HL-60/S4 treated with phorbol 12-myristate 13-acetate at 8.2 ng/mL for 4 days and 3 days (cell line): ENCODE results near the gene SCAPER.
"Not testable (repeated sequence)": the region's sequence is repeated elsewhere in the genome, so short reads cannot be mapped to it uniquely, and the experiment has no call there.

ENCODE experiments used
- in situ Hi-C: fragments of 300-500 bp; cut with MboI; formaldehyde crosslinking; loops from 2 replicates; pipeline ENCODE4 v1.15.0; 2022; ENCODE audit warnings: low sequenced_read_pairs

SCAPER gene

DNA sequence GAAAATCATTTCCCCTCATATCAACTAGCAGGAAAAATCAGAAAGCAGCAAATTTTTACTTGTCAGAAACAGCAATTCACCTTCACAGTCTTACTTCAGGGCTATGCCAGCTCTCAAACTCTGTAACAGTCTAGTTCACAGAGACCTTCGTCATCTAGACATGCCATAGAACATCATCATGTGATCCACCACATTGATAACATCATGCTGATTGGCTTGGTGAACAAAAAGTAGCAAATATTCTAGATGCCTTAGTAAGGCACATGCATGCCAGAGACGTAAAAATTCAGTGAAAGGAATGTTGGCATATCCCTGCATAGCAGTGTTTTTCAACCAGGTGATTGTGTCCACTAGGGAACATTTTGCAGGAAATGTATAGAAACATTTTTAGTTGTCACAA lies 8.6 kb upstream of the SCAPER start:
- in situ Hi-C loops = no loop called here

DNA sequence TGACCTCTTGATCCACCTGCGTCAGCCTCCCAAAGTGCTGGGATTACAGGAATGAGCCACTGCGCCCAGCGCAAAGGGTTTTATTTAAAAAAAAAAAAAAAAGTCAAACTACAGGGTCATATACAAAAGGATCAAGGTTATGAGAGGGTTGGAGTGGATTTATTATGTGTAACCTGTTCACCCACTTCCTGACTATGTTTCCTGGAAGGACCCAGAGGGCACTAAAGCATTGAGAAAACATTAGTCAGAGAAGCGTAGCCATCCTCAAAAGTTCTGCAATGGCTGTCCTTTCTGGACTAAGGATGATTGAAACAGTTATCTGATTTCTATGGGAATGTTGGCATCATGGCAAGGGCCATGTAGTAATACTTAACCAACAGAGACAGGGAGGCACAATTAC lies 7.3 kb upstream of the SCAPER start:
- in situ Hi-C loops = no loop called here

DNA sequence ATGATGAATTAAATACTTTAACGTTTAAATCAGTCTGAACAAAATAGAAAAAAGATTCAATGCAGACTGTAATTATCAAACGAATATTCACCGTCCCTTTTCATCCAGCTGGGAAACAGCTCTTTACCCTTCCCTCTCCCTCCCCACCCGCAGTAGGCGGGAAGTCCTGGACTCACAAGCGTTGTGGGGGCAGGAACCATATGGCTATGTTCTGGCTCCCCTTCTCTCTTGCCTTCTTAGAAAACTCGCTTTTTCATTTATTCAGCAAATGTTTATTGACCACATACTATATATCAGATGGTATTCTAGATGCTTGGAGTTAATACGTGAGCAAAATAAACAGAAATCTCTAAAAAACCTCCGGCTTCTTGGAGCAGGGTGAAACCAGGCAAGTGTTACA lies 715 bp upstream of the SCAPER start:
- in situ Hi-C loops = no loop called here

DNA sequence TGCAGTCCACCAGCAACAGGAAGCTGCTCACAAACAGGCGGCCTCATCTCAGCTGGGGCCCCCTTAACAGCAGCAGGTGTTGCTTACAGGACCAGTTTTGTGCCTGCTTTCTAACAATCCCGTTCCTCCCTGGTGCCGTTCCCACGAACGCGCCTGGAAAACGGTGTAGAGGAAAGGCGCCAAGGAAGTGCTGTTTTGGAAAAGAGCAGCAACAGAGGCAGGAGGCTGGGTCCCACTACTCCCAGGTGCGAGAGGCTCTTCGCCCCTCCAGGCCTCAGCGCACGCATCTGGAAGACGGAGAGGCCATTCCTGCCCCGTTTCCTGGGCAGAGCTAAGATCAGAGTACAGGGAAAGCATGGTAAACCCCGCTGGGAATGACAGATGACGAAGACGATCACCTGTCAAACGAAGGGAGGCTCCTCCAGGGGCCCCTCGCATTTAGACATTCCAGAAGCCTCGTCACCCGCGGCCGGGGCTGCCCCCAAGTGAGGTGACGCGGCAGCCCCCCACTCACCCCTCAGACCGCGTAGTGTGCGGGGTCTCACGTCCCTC lies 603 bp downstream of the SCAPER start:
- in situ Hi-C loops = no loop called here

DNA sequence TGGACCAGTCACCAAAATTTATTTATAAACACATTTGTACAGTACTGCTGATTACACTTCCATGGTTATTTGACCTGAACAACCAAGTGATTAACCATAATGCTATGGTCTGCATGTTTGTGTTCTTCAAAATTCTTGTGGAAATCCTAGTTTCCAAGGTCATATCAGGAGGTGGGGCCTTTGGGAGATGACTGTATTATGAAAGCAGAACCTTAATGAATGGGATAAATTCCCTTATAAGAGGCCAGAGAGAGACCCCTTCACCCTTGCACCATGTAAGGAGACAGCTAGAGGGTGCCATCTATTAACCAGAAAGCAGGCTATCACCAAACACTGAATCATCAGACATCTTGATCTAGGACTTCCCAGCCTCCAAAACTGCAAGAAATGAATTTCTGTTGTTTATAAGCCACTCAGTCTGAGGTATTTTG lies 1.9 kb downstream of the SCAPER start:
- in situ Hi-C loops = no loop called here

DNA sequence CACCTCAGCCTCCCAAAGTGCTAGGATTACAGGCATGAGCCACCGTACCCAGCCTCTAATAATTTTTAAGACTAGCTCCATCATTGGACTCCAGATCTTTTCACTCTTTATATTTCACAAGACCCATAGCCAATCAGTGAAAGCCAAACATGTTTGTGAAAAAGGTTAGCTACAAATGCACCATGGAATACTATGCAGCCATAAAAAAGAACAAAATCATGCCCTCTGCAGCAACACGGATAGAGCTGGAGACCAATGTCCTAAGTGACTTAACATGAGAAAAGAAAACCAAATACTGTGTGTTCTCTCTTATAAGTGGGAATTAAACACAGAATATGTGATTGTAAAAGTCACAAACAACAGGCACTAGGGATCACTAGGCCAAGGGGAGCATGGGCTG lies 3.2 kb downstream of the SCAPER start:
- in situ Hi-C loops = no loop called here

DNA sequence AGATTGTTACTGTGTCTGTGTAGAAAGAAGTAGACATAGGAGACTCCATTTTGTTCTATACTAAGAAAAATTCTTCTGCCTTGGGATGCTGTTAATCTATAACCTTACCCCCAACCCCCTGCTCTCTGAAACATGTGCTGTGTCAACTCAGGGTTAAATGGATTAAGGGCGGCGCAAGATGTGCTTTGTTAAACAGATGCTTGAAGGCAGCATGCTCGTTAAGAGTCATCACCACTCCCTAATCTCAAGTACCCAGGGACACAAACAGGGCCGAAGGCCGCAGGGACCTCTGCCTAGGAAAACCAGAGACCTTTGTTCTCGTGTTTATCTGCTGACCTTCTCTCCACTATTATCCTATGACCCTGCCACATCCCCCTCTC lies 5.2 kb downstream of the SCAPER start:
- in situ Hi-C loops = not testable (repeated sequence)

DNA sequence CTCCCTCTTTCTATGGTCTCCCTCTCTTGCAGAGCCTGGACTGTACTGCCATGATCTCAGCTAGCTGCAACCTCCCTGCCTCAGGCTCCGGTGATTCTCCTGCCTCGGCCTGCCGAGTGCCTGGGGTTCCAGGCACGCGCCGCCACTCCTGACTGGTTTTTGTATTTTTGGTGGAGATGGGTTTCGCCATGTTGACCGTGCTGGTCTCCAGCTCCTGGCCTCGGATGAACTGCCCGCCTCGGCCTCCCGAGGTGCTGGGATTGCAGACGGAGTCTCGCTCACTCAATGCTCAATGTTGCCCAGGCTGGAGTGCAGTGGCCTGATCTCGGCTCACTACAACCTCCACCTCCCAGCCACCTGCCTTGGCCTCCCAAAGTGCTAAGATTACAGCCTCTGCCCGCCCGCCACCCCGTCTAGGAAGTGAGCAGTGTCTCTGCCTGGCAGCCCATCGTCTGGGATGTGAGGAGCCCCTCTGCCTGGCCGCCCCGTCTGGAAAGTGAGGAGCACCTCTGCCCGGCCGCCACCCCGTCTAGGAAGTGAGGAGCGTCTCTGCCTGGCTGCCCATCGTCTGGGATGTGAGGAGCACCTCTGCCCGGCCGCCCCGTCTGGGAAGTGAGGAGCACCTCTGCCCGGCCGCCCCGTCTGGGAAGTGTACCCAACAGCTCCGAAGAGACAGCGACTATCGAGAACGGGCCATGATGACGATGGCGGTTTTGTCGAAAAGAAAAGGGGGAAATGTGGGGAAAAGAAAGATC lies 5.8 kb downstream of the SCAPER start:
- in situ Hi-C loops = not testable (repeated sequence)

DNA sequence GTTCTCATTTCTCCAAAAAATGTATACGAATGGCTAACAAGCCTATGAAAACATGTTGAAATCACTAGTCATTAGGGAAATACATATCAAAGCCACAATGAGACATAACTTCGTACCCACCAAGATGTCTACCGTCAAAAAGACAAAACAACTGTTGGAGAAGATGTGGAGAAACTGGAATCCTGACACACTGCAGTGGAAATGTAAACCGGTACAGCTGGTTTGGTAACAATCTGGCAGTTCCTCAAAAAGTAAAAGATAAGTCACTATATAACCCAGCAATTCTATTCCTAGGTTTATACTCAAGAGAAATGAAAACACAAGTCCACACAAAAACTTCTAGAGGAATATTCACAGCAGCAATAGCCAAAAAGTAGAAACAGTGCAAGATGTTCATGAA lies 7.0 kb downstream of the SCAPER start:
- in situ Hi-C loops = no loop called here

DNA sequence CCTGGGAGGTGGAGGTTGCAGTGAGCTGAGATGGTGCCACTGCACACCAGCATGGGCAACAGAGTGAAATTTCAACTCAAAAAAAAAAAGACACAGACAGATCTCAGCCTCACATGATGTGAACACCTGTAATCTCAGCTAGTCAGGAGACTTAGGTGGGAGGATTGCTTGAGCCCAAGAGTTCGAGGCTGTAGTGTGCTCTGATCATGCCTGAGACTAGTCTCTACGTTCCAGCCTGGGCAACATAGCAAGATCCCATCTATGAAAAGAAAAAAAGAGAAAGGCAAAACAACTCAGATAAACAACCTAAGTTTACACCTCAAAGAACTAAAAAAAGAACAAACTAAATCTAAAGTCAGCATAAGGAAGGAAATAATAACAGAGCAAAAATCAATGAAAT lies 11.0 kb downstream of the SCAPER start:
- in situ Hi-C loops = no loop called here

DNA sequence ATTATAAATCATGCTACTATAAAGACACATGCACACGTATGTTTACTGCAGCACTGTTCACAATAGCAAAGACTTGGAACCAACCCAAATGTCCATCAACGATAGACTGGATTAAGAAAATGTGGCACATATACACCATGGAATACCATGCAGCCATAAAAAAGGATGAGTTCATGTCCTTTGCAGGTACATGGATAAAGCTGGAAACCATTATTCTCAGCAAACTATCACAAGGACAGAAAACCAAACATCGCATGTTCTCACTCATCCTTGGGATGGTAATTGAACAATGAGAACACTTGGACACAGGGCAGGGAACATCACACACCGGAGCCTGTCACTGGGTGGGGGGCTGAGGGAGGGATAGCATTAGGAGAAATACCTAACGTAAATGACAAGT lies 12.3 kb downstream of the SCAPER start:
- in situ Hi-C loops = not testable (repeated sequence)

DNA sequence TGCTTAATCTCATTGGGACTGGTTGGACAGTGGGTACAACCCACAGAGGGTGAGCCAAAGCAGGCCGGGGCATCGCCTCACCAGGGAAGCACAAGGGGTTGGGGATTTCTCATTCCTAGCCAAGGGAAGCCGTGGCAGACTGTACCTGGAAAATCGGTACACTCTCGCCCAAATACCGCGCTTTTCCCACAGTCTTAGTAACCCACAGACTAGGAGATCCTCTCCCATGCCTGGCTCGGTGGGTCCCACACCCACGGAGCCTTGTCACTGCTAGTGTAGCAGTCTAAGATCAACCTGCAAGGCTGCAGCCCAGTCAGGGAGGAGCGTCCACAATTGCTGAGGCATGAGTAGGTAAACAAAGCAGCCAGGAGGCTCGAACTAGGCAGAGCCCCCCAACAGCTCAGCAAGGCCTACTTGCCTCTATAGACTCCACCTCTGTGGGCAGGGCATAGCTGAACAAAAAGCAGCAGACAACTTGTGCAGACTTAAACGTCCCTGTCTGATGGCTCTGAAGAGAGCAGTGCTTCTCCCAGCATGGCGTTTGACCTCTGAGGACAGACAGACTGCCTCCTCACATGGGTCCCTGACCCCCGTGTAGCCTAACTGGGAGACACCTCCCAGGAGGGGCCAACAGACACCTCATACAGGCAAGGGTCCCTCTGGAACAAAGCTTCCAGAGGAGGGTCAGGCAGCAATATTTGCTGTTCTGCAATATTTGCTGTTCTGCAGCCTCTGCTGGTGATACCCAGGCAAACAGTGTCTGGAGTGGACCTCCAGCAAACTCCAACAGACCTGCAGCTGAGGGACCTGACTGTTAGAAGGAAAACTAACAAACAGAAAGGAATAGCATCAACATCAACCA lies 17.6 kb downstream of the SCAPER start:
- in situ Hi-C loops = not testable (repeated sequence)

DNA sequence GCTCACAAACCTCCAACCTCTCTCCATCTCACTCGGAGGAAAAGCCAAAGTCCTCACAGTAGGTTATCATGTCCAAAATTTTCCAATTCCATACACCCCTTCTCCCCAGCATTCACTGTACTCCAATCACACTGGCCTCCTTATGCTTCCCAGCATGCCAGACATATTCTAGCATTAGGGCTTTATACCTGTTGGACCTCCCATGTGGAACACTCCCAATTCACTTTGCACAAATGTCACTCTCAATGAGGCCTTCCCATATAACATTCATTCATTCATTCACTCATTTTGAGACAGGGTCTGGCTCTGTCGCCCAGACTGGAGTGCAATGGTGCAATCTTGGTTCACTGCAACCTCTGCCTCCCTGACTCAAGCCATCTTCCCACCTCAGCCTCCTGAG lies 19.9 kb downstream of the SCAPER start:
- in situ Hi-C loops = no loop called here

DNA sequence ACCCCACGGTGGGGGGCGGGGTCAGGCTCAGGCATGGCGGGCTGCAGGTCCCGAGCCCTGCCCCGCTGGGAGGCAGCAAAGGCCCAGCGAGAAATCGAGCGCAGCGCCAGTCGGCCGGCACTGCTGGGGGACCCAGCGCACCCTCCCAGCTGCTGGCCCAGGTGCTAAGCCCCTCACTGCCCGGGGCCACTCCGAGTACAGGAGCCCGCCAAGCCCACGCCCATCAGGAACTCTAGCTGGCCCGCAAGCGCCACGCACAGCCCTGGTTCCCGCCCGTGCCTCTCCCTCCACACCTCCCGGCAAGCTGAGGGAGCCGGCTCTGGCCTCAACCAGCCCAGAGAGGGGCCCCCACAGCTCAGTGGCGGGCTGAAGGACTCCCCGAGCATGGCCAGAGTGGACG lies 29.2 kb downstream of the SCAPER start:
- in situ Hi-C loops = no loop called here

DNA sequence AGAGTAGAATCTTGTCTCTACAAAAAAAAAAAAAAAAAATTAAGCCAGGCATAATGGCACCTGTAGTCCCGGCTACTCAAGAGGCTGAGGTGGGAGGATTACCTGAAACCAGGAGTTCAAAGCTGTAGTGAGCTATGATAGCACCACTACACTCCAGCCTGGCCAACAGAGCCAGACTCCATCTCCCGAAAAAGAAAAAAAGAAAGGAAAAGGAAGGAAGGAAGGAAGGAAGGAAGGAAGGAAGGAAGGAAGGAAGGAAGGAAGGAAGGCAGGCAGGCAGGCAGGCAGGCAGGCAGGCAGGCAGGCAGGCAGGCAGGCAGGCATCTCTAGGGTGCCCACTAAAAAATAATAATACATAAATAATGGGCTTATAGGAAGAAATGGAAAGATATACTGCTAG lies 32.1 kb downstream of the SCAPER start:
- in situ Hi-C loops = not testable (repeated sequence)

DNA sequence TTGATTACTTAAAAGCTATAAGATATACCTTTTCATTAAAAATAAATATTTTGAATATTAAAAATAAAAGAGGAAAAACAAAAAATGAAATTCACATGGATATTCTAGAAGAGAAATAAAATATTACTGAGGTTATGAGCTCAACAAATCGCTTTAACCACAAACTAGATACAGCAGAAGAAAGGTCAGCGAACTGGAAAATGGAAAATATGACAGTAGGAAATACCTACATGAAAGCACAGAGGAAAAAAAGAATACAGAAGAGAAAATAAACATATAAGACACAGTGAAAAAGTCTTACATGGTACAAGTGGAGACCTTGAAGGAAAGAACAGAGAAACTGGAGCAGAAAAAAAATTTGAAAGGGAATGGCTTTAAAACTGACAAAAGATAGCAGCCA lies 33.2 kb downstream of the SCAPER start:
- in situ Hi-C loops = no loop called here

DNA sequence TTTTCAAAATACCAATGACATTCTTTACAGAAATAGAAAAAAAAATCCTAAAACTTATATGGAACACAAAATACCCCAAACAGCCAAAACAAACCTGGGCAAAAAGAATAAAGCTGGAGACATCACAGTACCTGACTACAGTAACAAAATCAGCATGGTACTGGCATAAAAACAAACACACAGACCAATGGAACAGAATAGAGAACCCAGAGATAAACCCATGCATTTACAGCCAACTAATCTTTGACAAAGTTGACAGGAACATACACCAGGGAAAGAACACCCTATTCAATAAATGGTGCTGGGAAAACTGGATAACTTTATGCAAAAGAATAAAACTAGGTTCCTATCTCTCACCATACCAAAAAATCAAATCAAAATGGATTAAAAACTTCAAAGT lies 36.4 kb downstream of the SCAPER start:
- in situ Hi-C loops = no loop called here

DNA sequence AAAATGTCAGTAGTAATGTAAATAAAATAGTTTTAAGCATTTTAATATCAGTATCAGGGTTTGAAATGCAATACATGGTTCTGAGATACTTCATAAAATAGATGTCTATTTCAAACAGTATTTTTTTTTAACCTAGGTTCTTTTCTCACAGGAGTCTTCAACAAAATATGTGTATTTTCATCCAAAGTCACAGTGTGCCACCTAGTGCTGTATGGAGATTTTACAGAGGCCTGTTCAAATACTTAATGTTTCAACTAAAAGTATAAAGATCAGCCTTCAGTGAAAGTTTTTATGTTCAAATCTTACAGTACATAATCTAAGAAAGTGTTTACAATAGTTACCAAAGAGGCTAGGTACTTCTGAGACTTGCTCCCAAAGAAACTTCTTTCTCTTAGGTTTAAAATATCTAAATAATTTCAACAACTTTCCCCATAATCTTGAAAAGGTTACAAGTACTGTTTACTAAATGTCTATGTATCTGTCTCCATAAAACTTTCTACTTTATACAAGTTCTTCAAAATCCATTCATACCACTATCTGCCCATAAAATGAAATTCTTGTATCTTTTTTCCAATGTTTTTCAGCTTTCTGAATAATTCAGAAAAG lies 38.3 kb downstream of the SCAPER start:
- in situ Hi-C loops = no loop called here

DNA sequence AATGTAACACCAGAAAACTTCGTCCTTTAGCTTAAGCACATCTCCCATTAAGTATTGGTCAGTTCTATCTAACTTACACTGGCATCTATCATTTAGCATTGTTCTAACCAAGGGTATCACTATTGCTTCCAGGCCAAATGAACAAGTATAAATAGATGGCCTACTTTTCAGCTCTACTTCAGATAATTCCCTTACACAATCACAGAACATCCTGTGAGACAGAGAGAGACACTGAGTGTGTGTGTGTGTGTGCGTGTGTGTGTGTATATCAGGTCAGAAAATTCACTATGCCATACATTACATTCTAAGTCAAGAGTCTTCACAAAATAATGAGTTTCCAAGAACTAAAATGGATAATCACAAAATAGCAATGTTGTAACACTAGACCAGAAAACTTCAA lies 39.1 kb downstream of the SCAPER start:
- in situ Hi-C loops = no loop called here

DNA sequence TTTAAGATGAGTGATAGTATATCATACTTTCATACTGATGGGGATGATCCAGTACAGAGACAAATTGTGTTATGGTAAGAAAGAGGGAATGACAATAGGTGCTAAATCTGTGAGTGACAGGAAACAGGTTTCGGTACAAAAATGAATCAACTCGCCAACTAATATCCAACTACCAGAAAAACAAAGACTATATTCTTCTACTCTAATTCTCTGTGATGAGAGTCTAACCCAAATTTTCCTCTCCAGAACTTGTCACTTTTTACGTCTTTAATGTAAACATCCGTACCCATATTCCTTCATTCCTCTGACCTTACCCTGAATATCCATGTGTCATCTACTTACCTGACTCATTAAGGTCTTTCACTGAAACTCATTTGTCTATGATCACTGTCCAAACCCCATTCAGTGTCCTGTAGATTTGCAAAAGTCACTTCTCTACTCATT lies 39.6 kb downstream of the SCAPER start:
- in situ Hi-C loops = no loop called here

DNA sequence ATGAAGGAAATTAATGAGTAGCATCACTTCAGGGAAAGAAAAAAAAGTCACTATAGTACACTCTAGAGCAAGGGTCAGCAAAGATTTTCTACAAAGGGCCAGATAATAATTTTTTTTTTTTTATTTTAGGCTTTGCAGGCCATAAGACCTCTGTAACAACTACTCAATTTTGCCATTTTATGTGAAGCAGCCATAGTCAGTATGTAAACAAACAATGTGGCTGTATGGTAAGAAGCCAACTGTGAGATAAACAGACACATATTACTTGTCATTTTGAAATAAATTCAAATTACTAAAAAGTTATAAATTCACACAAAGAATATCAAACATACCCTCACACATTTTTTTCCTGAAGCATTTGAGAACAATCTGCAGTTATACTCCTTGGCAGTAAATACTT lies 40.6 kb downstream of the SCAPER start:
- in situ Hi-C loops = no loop called here

DNA sequence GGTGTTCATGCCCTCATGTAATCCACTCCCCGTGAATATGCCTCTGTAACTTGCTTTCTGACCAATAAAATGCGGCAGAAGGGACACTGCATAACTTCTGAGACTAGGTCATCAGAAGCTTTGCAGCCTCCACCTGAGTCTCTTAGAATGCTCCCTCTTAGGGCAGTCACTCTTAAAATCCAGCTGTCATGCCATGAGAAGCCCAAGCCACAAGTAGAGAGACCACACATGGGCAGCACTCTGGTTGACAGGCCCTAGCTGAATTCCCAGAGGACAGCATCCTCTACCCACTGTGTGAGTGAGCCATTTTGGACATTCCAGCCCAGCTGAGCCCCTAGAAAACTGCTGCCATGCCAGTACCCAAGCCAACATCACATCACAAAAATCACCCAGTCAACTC lies 41.4 kb downstream of the SCAPER start:
- in situ Hi-C loops = no loop called here
